IPS-NIHi7 (cell line): Measurements from ENCODE around the gene CUTC.
"Not testable (repeated sequence)": the region's sequence is repeated elsewhere in the genome, so short reads cannot be mapped to it uniquely, and the experiment has no call there.

Experiments
- DNase-seq: peaks from one replicate; pipeline ENCODE4 v3.0.0; 2012; ENCODE audit warnings: mixed read lengths; ENCODE audit errors: extremely low spot score

Gene CUTC

GRCh38 chr10:99742701-99743100, 10.7 kb downstream of the CUTC start:
- DNase-seq, result no peak

GRCh38 chr10:99743841-99744240, 11.8 kb downstream of the CUTC start:
- DNase-seq, result no peak

- DNase-seq, result not testable (repeated sequence)
Observed at GRCh38 chr10:99746166-99746565, 14.1 kb downstream of the CUTC start.

GRCh38 chr10:99748823-99749451, 16.9 kb downstream of the CUTC start:
- DNase-seq, result no peak

- DNase-seq, result no peak
Observed at GRCh38 chr10:99750641-99751040, 18.6 kb downstream of the CUTC start.

GRCh38 chr10:99754670-99755069, 22.6 kb downstream of the CUTC start:
- DNase-seq, result no peak

- DNase-seq, result no peak
Observed at GRCh38 chr10:99756159-99756558, 24.1 kb downstream of the CUTC start.

GRCh38 chr10:99758211-99758891, 26.3 kb downstream of the CUTC start:
- DNase-seq, result no peak

- no peak for DNase-seq
Observed at GRCh38 chr10:99760321-99760720, 28.3 kb downstream of the CUTC start.

- DNase-seq, result no peak
Observed at GRCh38 chr10:99761365-99761764, 29.3 kb downstream of the CUTC start.

- DNase-seq, result no peak
Observed at GRCh38 chr10:99765672-99766301, 33.8 kb downstream of the CUTC start.

- no peak for DNase-seq
Observed at GRCh38 chr10:99766302-99766681, 34.3 kb downstream of the CUTC start.

- no peak for DNase-seq
Observed at GRCh38 chr10:99767901-99768300, 35.9 kb downstream of the CUTC start.

- no peak for DNase-seq
Observed at GRCh38 chr10:99768556-99768955, 36.5 kb downstream of the CUTC start.

GRCh38 chr10:99769706-99770105, 37.7 kb downstream of the CUTC start:
- no peak for DNase-seq

GRCh38 chr10:99770408-99771045, 38.5 kb downstream of the CUTC start:
- no peak for DNase-seq

GRCh38 chr10:99775850-99776249, 43.8 kb downstream of the CUTC start:
- DNase-seq, result no peak

- no peak for DNase-seq
Observed at GRCh38 chr10:99777918-99778714, 46.1 kb downstream of the CUTC start.

- no peak for DNase-seq
Observed at GRCh38 chr10:99779335-99779734, 47.3 kb downstream of the CUTC start.

GRCh38 chr10:99781734-99782429, 49.8 kb downstream of the CUTC start:
- DNase-seq, result no peak
